ENCODE results near the gene B4GALT5. TPM values are rescaled to one million over a fixed set of nuclear protein-coding genes. Genes with fewer than 3 reads are reported as not detected.
"Not testable (repeated sequence)": the region's sequence is repeated elsewhere in the genome, so short reads cannot be mapped to it uniquely, and the experiment has no call there.

B4GALT5 gene
- polyA plus RNA-seq, 6 donors from 2014 or later = 0.60 to 0.87 (median 0.71) TPM; not detected in 1

- H3K9me3 Mint-ChIP-seq; ATAC-seq (ENCODE audit: low read depth in 2 of 2); DNase-seq; H3K27me3 Mint-ChIP-seq; H3K36me3 Mint-ChIP-seq: not testable (repeated sequence)
- peak overlapping the region in 4 of 6 donors; percentile 64 to 86 (median 80) for H3K27ac Mint-ChIP-seq
- peaks cover 14 to 15% (median 14%) of the 10 kb centered on the region in 3 donors for H3K4me1 Mint-ChIP-seq
- peak overlapping the region in 3 of 8 donors; percentile 10 to 59 (median 53) for H3K4me3 Mint-ChIP-seq
Measured at GRCh38 chr20:49725224-49725606, 11.5 kb upstream of the B4GALT5 start.

- Mint-ChIP-seq H3K27me3 (no peaks in the 10 kb centered on the region), H3K27ac (peak overlapping the region in 4 of 6 donors; percentile 64 to 86 (median 80)), H3K36me3 (no peaks in the 10 kb centered on the region), H3K4me3 (peak overlapping the region in 3 of 8 donors; percentile 10 to 59 (median 35)), H3K9me3 (no peaks in the 10 kb centered on the region), H3K4me1 (peaks cover 14 to 15% (median 14%) of the 10 kb centered on the region in 3 donors)
- DNase-seq (peak; percentile 43), ATAC-seq (ENCODE audit: low read depth in 2 of 2) (peak; percentile 89 to 91)
Measured at GRCh38 chr20:49724408-49725223, 10.9 kb upstream of the B4GALT5 start.

- H3K27me3 Mint-ChIP-seq; ATAC-seq (ENCODE audit: low read depth in 2 of 2); DNase-seq; H3K36me3 Mint-ChIP-seq; H3K9me3 Mint-ChIP-seq; H3K4me3 Mint-ChIP-seq: not testable (repeated sequence)
- Mint-ChIP-seq H3K4me1 (peaks cover 14 to 15% (median 14%) of the 10 kb centered on the region in 3 donors), H3K27ac (peak overlapping the region in 1 of 6 donors; percentile 15)
Measured at GRCh38 chr20:49723758-49724157, 10.1 kb upstream of the B4GALT5 start.

DNA sequence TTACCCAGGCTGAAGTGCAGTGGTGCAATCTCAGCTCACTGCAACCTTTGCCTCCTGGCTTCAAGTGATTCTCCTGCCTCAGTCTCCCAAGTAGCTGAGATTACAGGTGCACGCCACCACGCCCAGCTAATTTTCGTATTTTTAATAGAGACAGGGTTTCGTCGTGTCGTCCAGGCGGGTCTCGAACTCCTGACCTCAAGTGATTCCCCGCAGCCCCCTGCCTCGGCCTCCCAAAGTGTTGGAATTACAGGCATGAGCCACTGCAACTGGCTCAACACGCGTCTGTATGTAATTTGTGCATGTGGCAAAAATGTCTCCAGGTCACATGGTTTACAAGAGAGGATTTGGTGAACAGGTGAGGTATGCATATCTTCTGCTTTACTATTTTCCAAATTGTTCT lies 7.6 kb upstream of the B4GALT5 start:
- not testable (repeated sequence) for H3K27me3 Mint-ChIP-seq; H3K9me3 Mint-ChIP-seq; H3K36me3 Mint-ChIP-seq; ATAC-seq (ENCODE audit: low read depth in 2 of 2); H3K4me3 Mint-ChIP-seq; DNase-seq; H3K27ac Mint-ChIP-seq
- H3K4me1 Mint-ChIP-seq = peaks cover 14 to 15% (median 14%) of the 10 kb centered on the region in 3 donors

DNA sequence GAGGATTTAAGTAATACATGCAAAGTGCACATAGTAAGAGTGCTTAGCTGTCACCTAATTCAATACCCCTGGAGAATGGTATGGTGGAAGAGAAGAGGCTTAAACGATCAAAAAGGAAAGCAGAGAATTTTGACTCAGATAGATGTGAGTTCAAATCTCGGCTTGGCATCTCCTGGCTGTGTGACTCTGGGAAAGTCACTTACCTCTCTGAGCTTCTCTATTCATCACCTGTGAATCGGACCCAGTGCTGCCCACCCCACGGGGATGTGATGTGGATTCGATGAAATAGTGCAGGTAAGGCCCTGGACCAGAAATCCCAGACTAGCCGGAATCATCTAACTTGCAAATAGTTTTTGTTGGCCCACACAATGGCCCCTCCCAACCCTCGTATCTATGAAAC lies 1.8 kb upstream of the B4GALT5 start:
- Mint-ChIP-seq H3K36me3 (no peaks in the 10 kb centered on the region), H3K27ac (peak overlapping the region in 1 of 6 donors; percentile 31), H3K4me3 (peak overlapping the region in 4 of 8 donors; percentile 35 to 88 (median 48)), H3K4me1 (peaks cover 23 to 33% (median 31%) of the 10 kb centered on the region in 3 donors), H3K9me3 (no peaks in the 10 kb centered on the region), H3K27me3 (no peaks in the 10 kb centered on the region)
- DNase-seq (no peak), ATAC-seq (ENCODE audit: low read depth in 2 of 2) (no peak)

DNA sequence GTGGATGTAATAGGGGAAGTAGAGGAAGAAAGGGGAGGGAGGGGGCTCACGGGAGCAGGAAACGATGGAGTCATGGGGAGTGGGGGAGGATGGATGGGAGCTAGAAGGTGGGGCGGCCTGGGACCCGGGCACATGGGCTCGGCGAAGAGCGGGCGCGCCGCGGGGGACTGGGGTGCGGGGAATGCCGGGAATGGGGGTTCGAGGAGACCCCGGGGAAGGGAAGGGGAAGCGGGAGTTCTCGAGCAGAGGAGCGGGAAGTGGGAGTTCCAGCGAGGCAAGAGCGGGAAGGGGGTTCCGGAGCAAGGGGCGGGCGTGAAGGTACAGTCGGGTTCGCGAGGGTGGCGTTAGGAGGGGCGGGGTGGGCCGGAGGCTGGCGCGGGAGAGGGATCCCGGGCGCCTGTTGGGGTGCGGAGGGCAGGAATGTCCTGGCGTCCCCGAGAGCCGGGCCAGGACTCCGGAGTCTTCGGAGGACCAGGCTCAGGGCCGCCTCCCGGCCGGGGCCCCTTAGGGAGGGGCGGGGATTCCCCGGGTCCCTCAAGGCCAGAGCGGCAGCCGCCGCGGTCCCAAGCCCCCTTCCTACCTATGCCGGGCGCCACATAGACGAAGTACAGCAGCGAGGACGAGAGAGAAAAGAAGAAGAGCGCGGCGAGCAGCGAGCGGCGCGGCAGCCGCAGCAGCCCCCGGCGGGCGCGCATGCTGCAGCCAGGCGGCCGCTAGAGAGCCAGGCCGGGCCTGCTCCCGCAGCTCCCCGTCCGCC lies 504 bp downstream of the B4GALT5 start:
- DNase-seq = peak; percentile 6
- peaks cover 27 to 41% (median 36%) of the 10 kb centered on the region in 3 donors for H3K4me1 Mint-ChIP-seq
- peak overlapping the region in 5 of 6 donors; percentile 28 to 92 (median 85) for H3K27ac Mint-ChIP-seq
- no peaks in the 10 kb centered on the region for H3K9me3 Mint-ChIP-seq
- no peaks in the 10 kb centered on the region for H3K36me3 Mint-ChIP-seq
- H3K27me3 Mint-ChIP-seq = no peaks in the 10 kb centered on the region
- H3K4me3 Mint-ChIP-seq = peak overlapping the region; percentile 79 to 94 (median 88)
- ATAC-seq (ENCODE audit: low read depth in 2 of 2) = peak; percentile 68 to 70

GRCh38 chr20:49712646-49712995 lies 1.1 kb downstream of the B4GALT5 start:
- no peaks in the 10 kb centered on the region for H3K27me3 Mint-ChIP-seq
- no peak for ATAC-seq (ENCODE audit: low read depth in 2 of 2)
- H3K9me3 Mint-ChIP-seq = no peaks in the 10 kb centered on the region
- peak overlapping the region; percentile 79 to 94 (median 88) for H3K4me3 Mint-ChIP-seq
- DNase-seq = no peak
- H3K27ac Mint-ChIP-seq = peak overlapping the region in 4 of 6 donors; percentile 28 to 82 (median 80)
- no peaks in the 10 kb centered on the region for H3K36me3 Mint-ChIP-seq
- peaks cover 27 to 41% (median 36%) of the 10 kb centered on the region in 3 donors for H3K4me1 Mint-ChIP-seq

DNA sequence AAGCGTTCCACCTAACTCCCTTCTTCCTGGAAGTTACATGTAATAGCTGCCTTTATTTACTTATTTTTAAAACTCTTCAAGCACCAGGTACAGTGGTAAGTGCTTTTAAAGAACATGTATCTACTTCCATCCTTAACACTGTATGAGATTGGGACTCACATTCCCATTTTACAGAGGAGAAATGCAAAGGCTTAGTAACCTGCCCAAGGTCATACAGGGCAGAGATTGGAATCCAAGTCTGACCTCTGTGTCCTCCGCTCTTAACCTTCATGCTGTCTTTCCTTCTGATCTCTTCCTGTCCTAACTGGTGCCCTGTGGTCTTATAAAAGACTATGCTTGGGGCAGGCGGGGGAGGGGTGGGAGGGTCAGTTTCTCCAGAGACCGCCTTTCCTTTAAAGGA lies 1.6 kb downstream of the B4GALT5 start:
- Mint-ChIP-seq H3K27me3 (no peaks in the 10 kb centered on the region), H3K36me3 (no peaks in the 10 kb centered on the region), H3K4me1 (peaks cover 27 to 41% (median 36%) of the 10 kb centered on the region in 3 donors), H3K9me3 (no peaks in the 10 kb centered on the region), H3K27ac (peak overlapping the region in 2 of 6 donors; percentile 60 to 81), H3K4me3 (peak overlapping the region in 7 of 8 donors; percentile 79 to 93 (median 88))
- no peak for ATAC-seq (ENCODE audit: low read depth in 2 of 2)
- DNase-seq = no peak

GRCh38 chr20:49711667-49711987 lies 2.1 kb downstream of the B4GALT5 start:
- H3K4me3 Mint-ChIP-seq = peak overlapping the region in 4 of 8 donors; percentile 17 to 88 (median 35)
- no peaks in the 10 kb centered on the region for H3K36me3 Mint-ChIP-seq
- ATAC-seq (ENCODE audit: low read depth in 2 of 2) (no peak), DNase-seq (no peak)
- no peaks in the 10 kb centered on the region for H3K27me3 Mint-ChIP-seq
- no peaks in the 10 kb centered on the region for H3K9me3 Mint-ChIP-seq
- peak overlapping the region in 1 of 6 donors; percentile 60 for H3K27ac Mint-ChIP-seq
- peaks cover 29 to 45% (median 36%) of the 10 kb centered on the region in 3 donors for H3K4me1 Mint-ChIP-seq

GRCh38 chr20:49710971-49711666 lies 2.6 kb downstream of the B4GALT5 start:
- DNase-seq (no peak), ATAC-seq (ENCODE audit: low read depth in 2 of 2) (no peak)
- Mint-ChIP-seq H3K4me1 (peaks cover 32 to 46% (median 36%) of the 10 kb centered on the region in 3 donors), H3K27ac (peak overlapping the region in 2 of 6 donors; percentile 60 to 73), H3K27me3 (no peaks in the 10 kb centered on the region), H3K9me3 (no peaks in the 10 kb centered on the region), H3K36me3 (no peaks in the 10 kb centered on the region), H3K4me3 (peak overlapping the region in 4 of 8 donors; percentile 17 to 88 (median 35))

DNA sequence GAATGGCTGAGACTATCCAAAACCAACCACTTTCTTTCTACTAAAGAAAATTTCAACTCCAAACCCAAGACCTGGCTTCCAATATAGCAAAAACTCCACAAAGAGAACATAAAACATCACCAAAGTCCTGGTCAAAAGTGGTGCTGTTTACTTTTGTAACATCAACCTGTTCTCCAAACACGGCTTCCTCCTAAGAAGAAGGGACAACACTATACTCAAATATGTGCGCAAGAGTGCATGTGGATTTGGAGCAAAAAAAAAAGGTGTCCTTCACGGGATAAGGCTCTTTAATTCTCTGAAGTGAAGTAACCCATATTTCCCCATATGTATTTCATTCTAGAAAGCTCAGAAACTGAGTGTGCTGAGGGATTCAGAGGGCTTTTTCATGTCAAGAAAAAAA lies 6.6 kb downstream of the B4GALT5 start:
- no peak for DNase-seq
- H3K4me3 Mint-ChIP-seq = no peak overlapping the region
- no peak for ATAC-seq (ENCODE audit: low read depth in 2 of 2)
- peak overlapping the region in 1 of 6 donors; percentile 54 for H3K27ac Mint-ChIP-seq
- H3K36me3 Mint-ChIP-seq = no peaks in the 10 kb centered on the region
- peaks cover 21 to 44% (median 27%) of the 10 kb centered on the region in 3 donors for H3K4me1 Mint-ChIP-seq
- H3K9me3 Mint-ChIP-seq = no peaks in the 10 kb centered on the region
- no peaks in the 10 kb centered on the region for H3K27me3 Mint-ChIP-seq

DNA sequence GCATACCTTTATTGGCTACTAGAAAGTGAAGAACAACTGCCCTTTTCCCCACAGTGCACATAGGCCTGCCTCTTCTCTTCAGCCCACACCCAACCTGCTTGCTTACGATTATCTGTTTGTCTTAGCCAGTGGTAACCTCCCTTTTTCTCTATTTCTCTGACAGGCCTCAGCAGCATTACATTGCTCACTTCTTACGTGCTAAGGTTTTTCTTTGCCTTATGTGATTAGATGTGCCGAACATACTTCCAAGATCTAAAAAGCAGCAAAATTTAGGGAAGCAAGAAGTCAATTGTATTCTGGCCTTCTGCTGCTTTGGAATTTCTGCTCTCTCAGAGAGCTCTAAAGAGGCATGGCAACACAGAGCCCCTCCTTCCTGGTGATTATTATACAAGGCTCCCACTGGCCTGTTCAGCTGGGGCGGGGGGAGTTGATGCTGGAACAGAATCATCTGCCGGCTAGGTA lies 7.0 kb downstream of the B4GALT5 start:
- DNase-seq (no peak), ATAC-seq (ENCODE audit: low read depth in 2 of 2) (no peak)
- Mint-ChIP-seq H3K4me1 (peaks cover 17 to 41% (median 23%) of the 10 kb centered on the region in 3 donors), H3K36me3 (no peaks in the 10 kb centered on the region), H3K27ac (peak overlapping the region in 3 of 6 donors; percentile 3 to 54 (median 7)), H3K9me3 (no peaks in the 10 kb centered on the region), H3K27me3 (no peaks in the 10 kb centered on the region), H3K4me3 (no peak overlapping the region)

- DNase-seq; H3K27me3 Mint-ChIP-seq; H3K36me3 Mint-ChIP-seq; H3K4me3 Mint-ChIP-seq; H3K27ac Mint-ChIP-seq; ATAC-seq (ENCODE audit: low read depth in 2 of 2); H3K9me3 Mint-ChIP-seq: not testable (repeated sequence)
- H3K4me1 Mint-ChIP-seq = peaks cover 13 to 37% (median 19%) of the 10 kb centered on the region in 3 donors
Measured at GRCh38 chr20:49705893-49706292, 7.8 kb downstream of the B4GALT5 start.
